GM23338 (cell line): ENCODE measurements around the gene RIN3. TPM values are rescaled to one million over a fixed set of nuclear protein-coding genes. Genes with fewer than 3 reads are reported as not detected.

Source experiments
- ATAC-seq: fragments of 200-7000 bp; cut with Tn5 transposase; 3 replicates; pipeline ENCODE4 v1.9.1; 2020
- DNase-seq: peaks from one replicate; pipeline ENCODE4 v3.0.0-alpha.2; 2015; ENCODE audit warnings: low spot score
- H2AFZ ChIP-seq: fragments of 200-600 bp; sonication (generic); 2 replicates; pipeline ENCODE4 v1.8.0; 2016; ENCODE audit warnings: antibody characterized with exemption, mild to moderate bottlenecking, moderate library complexity
- H3F3A ChIP-seq: fragments of 200-600 bp; sonication (generic); replicated peaks from 2 replicates; pipeline ENCODE4 v1.8.0; 2017; ENCODE audit warnings: antibody characterized with exemption, mixed run types, low read depth
- H3K27ac ChIP-seq: fragments of 200-600 bp; sonication (generic); 2 replicates; pipeline ENCODE4 v1.6.1; 2016; ENCODE audit warnings: low read depth
- H3K27me3 ChIP-seq: fragments of 200-600 bp; sonication (generic); 2 replicates; pipeline ENCODE4 v1.8.0; 2016; ENCODE audit warnings: mild to moderate bottlenecking, mixed run types, moderate library complexity; ENCODE audit not compliant: insufficient read depth
- H3K36me3 ChIP-seq: fragments of 200-600 bp; sonication (generic); 2 replicates; pipeline ENCODE4 v1.8.0; 2016; ENCODE audit warnings: mild to moderate bottlenecking; ENCODE audit not compliant: insufficient read depth
- H3K4me1 ChIP-seq: fragments of 200-600 bp; sonication (generic); 2 replicates; pipeline ENCODE4 v1.8.0; 2016; ENCODE audit warnings: mild to moderate bottlenecking, moderate library complexity; ENCODE audit not compliant: insufficient read depth
- H3K4me2 ChIP-seq: fragments of 200-600 bp; sonication (generic); 2 replicates; pipeline ENCODE4 v1.7.1; 2017; ENCODE audit warnings: mixed run types
- H3K4me3 ChIP-seq: fragments of 200-600 bp; sonication (generic); 2 replicates; pipeline ENCODE4 v1.6.1; 2016; ENCODE audit warnings: mixed run types
- H3K79me2 ChIP-seq: fragments of 200-600 bp; sonication (generic); replicated peaks from 2 replicates; pipeline ENCODE4 v1.8.0; 2017; ENCODE audit warnings: mild to moderate bottlenecking; ENCODE audit not compliant: insufficient read depth
- H3K9me2 ChIP-seq: fragments of 200-600 bp; sonication (generic); 2 replicates; pipeline ENCODE4 v1.8.0; 2017; ENCODE audit not compliant: insufficient read depth
- H4K20me1 ChIP-seq: fragments of 200-600 bp; sonication (generic); replicated peaks from 2 replicates; pipeline ENCODE4 v1.8.0; 2017; ENCODE audit warnings: mild to moderate bottlenecking; ENCODE audit not compliant: insufficient read depth
- H3K27ac Mint-ChIP-seq: 2 replicates; pipeline ENCODE4 v1.8.0; 2020; ENCODE audit warnings: inconsistent platforms, mild to moderate bottlenecking, moderate library complexity, mixed read lengths
- H3K27me3 Mint-ChIP-seq: 3 replicates; pipeline ENCODE4 v1.8.0; 2022; ENCODE audit warnings: low read depth, mild to moderate bottlenecking, moderate library complexity, mixed read lengths, inconsistent platforms; ENCODE audit not compliant: insufficient read depth, poor library complexity
- H3K36me3 Mint-ChIP-seq: 3 replicates; pipeline ENCODE4 v1.8.0; 2021; ENCODE audit warnings: low read depth, mild to moderate bottlenecking, inconsistent platforms, moderate library complexity, mixed read lengths
- H3K4me1 Mint-ChIP-seq: 3 replicates; pipeline ENCODE4 v1.8.0; 2020; ENCODE audit warnings: mild to moderate bottlenecking, inconsistent platforms, mixed read lengths
- H3K4me3 Mint-ChIP-seq: 3 replicates; pipeline ENCODE4 v1.8.0; 2021; ENCODE audit warnings: moderate library complexity, mild to moderate bottlenecking, inconsistent platforms, mixed read lengths
- H3K9me3 Mint-ChIP-seq: 3 replicates; pipeline ENCODE4 v1.8.0; 2020; ENCODE audit warnings: moderate library complexity, mild to moderate bottlenecking, inconsistent platforms, mixed read lengths
- CREB1 ChIP-seq: fragments of 250-450 bp; sonication (Bioruptor Pico); IDR thresholded peaks from 2 replicates; pipeline ENCODE4 v1.5.0; 2020; ENCODE audit warnings: low read depth, mild to moderate bottlenecking, moderate library complexity
- ETS1 ChIP-seq: IDR thresholded peaks from 2 replicates; pipeline ENCODE4 v1.6.1; 2016; ENCODE audit warnings: antibody characterized with exemption
- EZH2 ChIP-seq: fragments of 200-600 bp; sonication (generic); IDR thresholded peaks from one replicate; pipeline ENCODE4 v1.8.0; 2017; ENCODE audit warnings: antibody characterized with exemption, mild to moderate bottlenecking, low read depth; ENCODE audit not compliant: unreplicated experiment
- EZH2phosphoT487 ChIP-seq: fragments of 200-600 bp; sonication (generic); IDR thresholded peaks from one replicate; pipeline ENCODE4 v1.8.1; 2018; ENCODE audit warnings: antibody characterized with exemption; ENCODE audit not compliant: unreplicated experiment
- JUNB ChIP-seq: IDR thresholded peaks from one replicate; pipeline ENCODE4 v1.6.1; 2016; ENCODE audit warnings: antibody characterized with exemption; ENCODE audit not compliant: unreplicated experiment
- NANOG ChIP-seq: IDR thresholded peaks from 2 replicates; pipeline ENCODE4 v1.6.1; 2016; ENCODE audit warnings: antibody characterized with exemption, borderline replicate concordance
- POLR2AphosphoS5 ChIP-seq: IDR thresholded peaks from 2 replicates; pipeline ENCODE4 v1.6.1; 2016; ENCODE audit warnings: antibody characterized with exemption, low read depth
- REST ChIP-seq: IDR thresholded peaks from one replicate; pipeline ENCODE4 v1.6.1; 2018; ENCODE audit warnings: antibody characterized with exemption; ENCODE audit not compliant: unreplicated experiment
- STAT1 ChIP-seq: IDR thresholded peaks from one replicate; pipeline ENCODE4 v1.6.1; 2016; ENCODE audit warnings: antibody characterized with exemption; ENCODE audit not compliant: unreplicated experiment
- ZNF114 ChIP-seq: fragments of 250-450 bp; sonication (Bioruptor Pico); IDR thresholded peaks from 2 replicates; pipeline ENCODE4 v1.5.0; 2020; ENCODE audit warnings: mild to moderate bottlenecking, moderate library complexity
- ZNF331 ChIP-seq: fragments of 250-450 bp; sonication (Bioruptor Pico); IDR thresholded peaks from 2 replicates; pipeline ENCODE4 v1.5.0; 2020; ENCODE audit warnings: low read depth, mild to moderate bottlenecking, moderate library complexity
- polyA plus RNA-seq: library from polyadenylated mRNA; unstranded; fragments of >200 nt; fragmentation: Nextera tagmentation; extraction: Ambion mirVana; gene quantifications from 2 replicates; pipeline ENCODE4 v1.2.1, GENCODE V29; 2016
- total RNA-seq: library from RNA; depleted of rRNA; stranded (reverse); fragments of >200 nt; shearing (Covaris generic); gene quantifications from 2 replicates; pipeline ENCODE4 v1.2.3, GENCODE V29; 2014
- TF ChIP-seq, protein P1 (sequence below), 2 experiments: fragments of 200-600 bp in 1 of 2; sonication (generic) in 1 of 2; conservative IDR thresholded peaks; 2 replicates each; pipeline versions ENCODE4 v1.5.1 to v1.6.1; 2016 to 2017; ENCODE audit warnings: antibody characterized with exemption in 2 of 2, low read depth in 2 of 2, mild to moderate bottlenecking in 2 of 2, moderate library complexity in 1 of 2

Gene RIN3
- total and polyA plus RNA-seq, 2 experiments from 2014 or later = 0.97 to 1.5 TPM

DNA sequence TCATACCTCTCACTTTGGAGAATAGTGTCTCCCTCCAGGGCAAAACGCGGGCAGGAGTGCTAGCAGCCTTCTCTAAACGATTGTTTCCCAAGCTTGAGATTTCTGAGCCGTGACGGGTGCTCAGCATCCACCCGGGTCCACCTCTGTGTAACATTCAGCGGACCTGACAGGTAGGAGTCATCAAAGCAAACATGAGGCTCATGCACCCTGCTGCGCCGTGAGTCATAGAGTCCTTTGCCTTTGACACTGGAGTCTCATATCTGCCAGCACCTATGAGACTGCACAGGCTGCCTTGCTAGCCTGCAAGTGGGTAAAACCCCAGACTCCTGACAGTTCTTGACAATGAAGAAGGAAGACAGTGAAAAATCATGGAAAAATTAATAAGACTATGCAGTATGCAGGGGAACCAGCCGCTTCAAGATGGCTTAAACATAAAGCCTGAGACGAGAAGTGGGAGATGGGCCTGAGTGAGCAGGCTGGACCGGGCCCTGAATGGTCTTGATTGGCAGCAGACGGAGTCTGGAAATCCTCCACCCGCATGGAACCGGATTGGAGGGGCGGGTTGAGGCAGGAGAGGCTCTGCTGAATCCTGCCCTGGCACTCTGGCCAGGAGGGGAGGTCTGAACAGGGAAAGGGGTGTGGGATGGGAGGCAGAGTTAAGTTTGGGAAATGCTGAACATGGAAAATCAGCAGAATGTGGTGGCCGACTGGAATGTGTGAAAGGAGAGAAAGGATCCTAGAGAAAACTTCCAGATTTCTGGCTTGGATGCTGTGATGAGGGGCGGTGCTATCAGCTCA is 180.6 kb downstream of the RIN3 start (continued):
- TF ChIP-seq, protein P1, sequence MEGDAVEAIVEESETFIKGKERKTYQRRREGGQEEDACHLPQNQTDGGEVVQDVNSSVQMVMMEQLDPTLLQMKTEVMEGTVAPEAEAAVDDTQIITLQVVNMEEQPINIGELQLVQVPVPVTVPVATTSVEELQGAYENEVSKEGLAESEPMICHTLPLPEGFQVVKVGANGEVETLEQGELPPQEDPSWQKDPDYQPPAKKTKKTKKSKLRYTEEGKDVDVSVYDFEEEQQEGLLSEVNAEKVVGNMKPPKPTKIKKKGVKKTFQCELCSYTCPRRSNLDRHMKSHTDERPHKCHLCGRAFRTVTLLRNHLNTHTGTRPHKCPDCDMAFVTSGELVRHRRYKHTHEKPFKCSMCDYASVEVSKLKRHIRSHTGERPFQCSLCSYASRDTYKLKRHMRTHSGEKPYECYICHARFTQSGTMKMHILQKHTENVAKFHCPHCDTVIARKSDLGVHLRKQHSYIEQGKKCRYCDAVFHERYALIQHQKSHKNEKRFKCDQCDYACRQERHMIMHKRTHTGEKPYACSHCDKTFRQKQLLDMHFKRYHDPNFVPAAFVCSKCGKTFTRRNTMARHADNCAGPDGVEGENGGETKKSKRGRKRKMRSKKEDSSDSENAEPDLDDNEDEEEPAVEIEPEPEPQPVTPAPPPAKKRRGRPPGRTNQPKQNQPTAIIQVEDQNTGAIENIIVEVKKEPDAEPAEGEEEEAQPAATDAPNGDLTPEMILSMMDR (conservative IDR thresholded peaks at IDR 0.05; ENCODE audit: low read depth in 2 of 2) = no peak
- no peak for TF ChIP-seq ETS1

- H3K4me3 ChIP-seq = no peak overlapping the region
- no peaks in the 10 kb centered on the region for H3K27me3 ChIP-seq
- no peak overlapping the region for H3K27ac ChIP-seq
- no peaks in the 10 kb centered on the region for H3K36me3 ChIP-seq
- Mint-ChIP-seq H3K27ac (no peak overlapping the region), H3K27me3 (peaks cover 14% of the 10 kb centered on the region), H3K9me3 (no peaks in the 10 kb centered on the region), H3K4me3 (no peak overlapping the region), H3K4me1 (no peaks in the 10 kb centered on the region), H3K36me3 (no peaks in the 10 kb centered on the region)
- no peaks in the 10 kb centered on the region for H3K4me1 ChIP-seq
- no peaks in the 10 kb centered on the region for H3F3A ChIP-seq
- peak overlapping the region; percentile 66 for H2AFZ ChIP-seq
- no peak for DNase-seq
- H3K79me2 ChIP-seq = no peaks in the 10 kb centered on the region
- H3K4me2 ChIP-seq = no peak overlapping the region
- ATAC-seq = no peak
- H3K9me2 ChIP-seq = no peaks in the 10 kb centered on the region
- no peaks in the 10 kb centered on the region for H4K20me1 ChIP-seq
- TF ChIP-seq ZNF331 (CRISPR knock-in tag) (no peak), STAT1 (no peak), CREB1 (CRISPR knock-in tag) (no peak), EZH2phosphoT487 (no peak), ETS1 (no peak), ZNF114 (CRISPR knock-in tag) (no peak), JUNB (no peak), REST (no peak), NANOG (no peak), EZH2 (no peak), POLR2AphosphoS5 (no peak)
- TF ChIP-seq, protein P1 (conservative IDR thresholded peaks at IDR 0.05; ENCODE audit: low read depth in 2 of 2) = no peak
Observed at GRCh38 chr14:92694807-92695206, 181.2 kb downstream of the RIN3 start.
